Calu3 (cell line): Measurements from ENCODE around the gene CACNA1F. TPM values are rescaled to one million over a fixed set of nuclear protein-coding genes. Genes with fewer than 3 reads are reported as not detected.
A peak's percentile ranks its signal among the peaks of the same experiment; 100 is the strongest.
"Not testable (repeated sequence)": the region's sequence is repeated elsewhere in the genome, so short reads cannot be mapped to it uniquely, and the experiment has no call there.

Experiments
- BruUV-seq: library from RNA; stranded (reverse); fragments of 400-500 nt; replicated peaks from 2 replicates; lab custom pipeline; 2021; lab: Mats Ljungman, UMichigan
- CTCF ChIA-PET: fragments of 300-600 bp; sonication (Branson Sonifier 250); formaldehyde crosslinking; loops from one replicate; lab custom pipeline; 2022; ENCODE audit warnings: antibody characterized with exemption; lab: Charles Lee
- DNase-seq: peaks from one replicate; pipeline ENCODE4 v3.0.0; 2022
- H3K27ac Mint-ChIP-seq: one replicate; pipeline ENCODE4 v1.8.0; 2022; ENCODE audit warnings: mixed read lengths; ENCODE audit not compliant: unreplicated experiment
- H3K27me3 Mint-ChIP-seq: one replicate; pipeline ENCODE4 v1.8.0; 2022; ENCODE audit warnings: mixed read lengths; ENCODE audit not compliant: unreplicated experiment
- H3K36me3 Mint-ChIP-seq: one replicate; pipeline ENCODE4 v1.8.0; 2022; ENCODE audit warnings: mild to moderate bottlenecking, moderate library complexity, mixed read lengths; ENCODE audit not compliant: insufficient read depth, unreplicated experiment
- H3K4me1 Mint-ChIP-seq: one replicate; pipeline ENCODE4 v1.8.0; 2022; ENCODE audit warnings: mild to moderate bottlenecking, low read depth, mixed read lengths; ENCODE audit not compliant: unreplicated experiment
- H3K4me3 Mint-ChIP-seq: one replicate; pipeline ENCODE4 v1.8.0; 2022; ENCODE audit warnings: mild to moderate bottlenecking, low read depth, moderate library complexity, mixed read lengths; ENCODE audit not compliant: unreplicated experiment
- H3K9me3 Mint-ChIP-seq: one replicate; pipeline ENCODE4 v1.8.0; 2022; ENCODE audit warnings: low read depth, mixed read lengths; ENCODE audit not compliant: unreplicated experiment
- CTCF ChIP-seq: fragments of 200-600 bp; IDR thresholded peaks from one replicate; pipeline ENCODE4 v1.8.0; 2022; ENCODE audit warnings: antibody characterized with exemption; ENCODE audit not compliant: unreplicated experiment
- intact Hi-C: fragments of 100-400 bp; cut with micrococcal nuclease; formaldehyde crosslinking; loops from one replicate; pipeline ENCODE4 v1.10.0; 2022; ENCODE audit not compliant: unreplicated experiment
- total RNA-seq: library from RNA; stranded (reverse); gene quantifications from 2 replicates; pipeline ENCODE4 v1.2.3, GENCODE V29; 2022

The CACNA1F gene
- total RNA-seq, 1 experiment from 2014 or later: not detected

GRCh38 chrX:49176421-49177326, 56.5 kb downstream of the CACNA1F start:
- BruUV-seq: no TSS peak
- CTCF ChIA-PET: interaction anchor here (0.6 kb wide), 1 partner anchor 9 kb away, joined by 7 read pairs; no protein-coding TSS in a partner anchor
- Mint-ChIP-seq H3K27ac (peak overlapping the region; percentile 83), H3K4me3 (no peak overlapping the region), H3K9me3 (no peaks in the 10 kb centered on the region), H3K27me3 (no peaks in the 10 kb centered on the region), H3K36me3 (peaks cover 76% of the 10 kb centered on the region), H3K4me1 (peaks cover 33% of the 10 kb centered on the region)
- peak; percentile 28 for DNase-seq
- no peak for TF ChIP-seq CTCF
- intact Hi-C loops: no loop called here

- no peak for TF ChIP-seq CTCF
- peak overlapping the region; percentile 83 for H3K27ac Mint-ChIP-seq
- no TSS peak for BruUV-seq
- peaks cover 33% of the 10 kb centered on the region for H3K4me1 Mint-ChIP-seq
- H3K9me3 Mint-ChIP-seq: no peaks in the 10 kb centered on the region
- H3K36me3 Mint-ChIP-seq: peaks cover 82% of the 10 kb centered on the region
- H3K4me3 Mint-ChIP-seq: no peak overlapping the region
- H3K27me3 Mint-ChIP-seq: no peaks in the 10 kb centered on the region
- CTCF ChIA-PET: no interaction called here
- intact Hi-C loops: no loop called here
- DNase-seq: no peak
Measured at GRCh38 chrX:49175435-49176274, 57.5 kb downstream of the CACNA1F start.

GRCh38 chrX:49174723-49175122, 58.4 kb downstream of the CACNA1F start:
- Mint-ChIP-seq H3K27me3 (no peaks in the 10 kb centered on the region), H3K27ac (no peak overlapping the region), H3K4me1 (peaks cover 33% of the 10 kb centered on the region), H3K9me3 (no peaks in the 10 kb centered on the region), H3K36me3 (peaks cover 72% of the 10 kb centered on the region), H3K4me3 (no peak overlapping the region)
- no peak for TF ChIP-seq CTCF
- CTCF ChIA-PET: no interaction called here
- BruUV-seq: no TSS peak
- no peak for DNase-seq
- intact Hi-C loops: no loop called here

- Mint-ChIP-seq H3K4me3 (peak overlapping the region; percentile 88), H3K36me3 (peaks cover 66% of the 10 kb centered on the region), H3K4me1 (peaks cover 33% of the 10 kb centered on the region), H3K27ac (peak overlapping the region; percentile 85)
- intact Hi-C loops, H3K9me3 Mint-ChIP-seq, H3K27me3 Mint-ChIP-seq, DNase-seq, BruUV-seq, CTCF ChIA-PET: not testable (repeated sequence)
Measured at GRCh38 chrX:49173544-49173943, 59.6 kb downstream of the CACNA1F start.
